ENCODE measurements around the gene MATN4.

DNA sequence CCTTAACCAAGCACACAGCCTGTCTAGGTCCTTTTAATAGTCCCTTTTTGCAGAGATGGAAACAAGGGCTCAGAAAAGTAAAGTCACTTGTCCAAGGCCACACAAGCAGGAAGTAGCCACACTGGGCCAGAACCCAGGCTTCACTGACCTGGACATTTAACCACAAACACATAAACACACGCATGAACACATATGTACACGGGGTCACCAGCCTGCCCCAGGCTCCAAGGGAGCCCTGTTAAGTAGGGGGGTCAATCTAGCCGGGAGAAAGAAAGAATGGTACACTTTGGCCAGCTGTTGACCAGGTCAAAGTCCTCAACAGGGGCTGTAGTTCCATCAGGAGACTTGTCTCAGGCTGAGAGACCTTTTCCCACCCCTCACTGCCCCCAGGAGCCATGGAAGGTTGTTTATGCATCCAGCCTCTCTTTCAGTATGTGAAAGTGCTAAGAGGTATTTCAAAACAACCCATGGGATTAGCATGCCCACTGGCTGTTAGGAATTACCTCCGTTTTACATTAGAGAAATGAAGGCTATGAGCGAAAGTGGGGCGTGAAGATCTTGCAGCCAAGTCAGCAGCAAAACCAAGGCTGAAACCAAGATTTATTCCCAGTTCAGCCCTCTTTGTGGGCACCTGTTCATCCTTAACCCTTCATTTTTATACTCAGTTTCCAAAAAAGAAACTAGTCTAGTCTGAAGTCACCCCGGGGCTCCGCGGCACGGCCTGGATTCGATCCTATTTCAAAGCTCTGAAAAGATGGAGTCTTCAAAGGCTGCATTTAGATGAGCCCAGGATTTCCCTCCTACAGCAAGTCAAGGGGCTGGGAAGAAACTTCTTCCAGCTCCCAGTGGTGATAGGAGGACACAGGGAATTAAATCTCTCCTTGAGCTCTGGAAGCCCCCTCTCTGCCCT, 30.3 kb upstream of the MATN4 start:
- TF ChIP-seq EP300 (IDR thresholded peaks at IDR 0.05; ENCODE audit: low read depth) (no peak), POLR2A (IDR thresholded peaks at IDR 0.05) (no peak)

All from transverse colon (tissue), 1 donor.